GM15510 (cell line): ENCODE results near the gene COPS8.

Experiments used
- POLR2A ChIP-seq: IDR thresholded peaks from 3 replicates; pipeline ENCODE4 v1.6.1; 2011; ENCODE audit warnings: borderline replicate concordance; ENCODE audit not compliant: insufficient read length; ENCODE audit errors: extremely low read depth

COPS8 gene

GRCh38 chr2:237116431-237116830, 30.7 kb downstream of the COPS8 start:
- TF ChIP-seq POLR2A, result no peak

GRCh38 chr2:237118025-237118424, 32.3 kb downstream of the COPS8 start:
- TF ChIP-seq POLR2A, result no peak

- TF ChIP-seq POLR2A, result no peak
These were observed 33.0 kb downstream of the COPS8 start for GRCh38 chr2:237118561-237119155.

- no peak for TF ChIP-seq POLR2A
These were observed 35.2 kb downstream of the COPS8 start for GRCh38 chr2:237120916-237121315.

GRCh38 chr2:237121321-237121720, 35.6 kb downstream of the COPS8 start:
- TF ChIP-seq POLR2A, result no peak

- no peak for TF ChIP-seq POLR2A
These were observed 36.6 kb downstream of the COPS8 start for GRCh38 chr2:237122214-237122666.

- no peak for TF ChIP-seq POLR2A
These were observed 39.1 kb downstream of the COPS8 start for GRCh38 chr2:237124820-237125219.

GRCh38 chr2:237125967-237126366, 40.3 kb downstream of the COPS8 start:
- no peak for TF ChIP-seq POLR2A

- no peak for TF ChIP-seq POLR2A
These were observed 41.0 kb downstream of the COPS8 start for GRCh38 chr2:237126519-237127174.

GRCh38 chr2:237128026-237128703, 42.5 kb downstream of the COPS8 start:
- TF ChIP-seq POLR2A, result no peak

GRCh38 chr2:237128845-237129592, 43.3 kb downstream of the COPS8 start:
- no peak for TF ChIP-seq POLR2A

GRCh38 chr2:237129625-237130263, 44.1 kb downstream of the COPS8 start:
- no peak for TF ChIP-seq POLR2A

- no peak for TF ChIP-seq POLR2A
These were observed 45.1 kb downstream of the COPS8 start for GRCh38 chr2:237130562-237131421.

GRCh38 chr2:237131749-237132533, 46.3 kb downstream of the COPS8 start:
- TF ChIP-seq POLR2A, result no peak

GRCh38 chr2:237132799-237133198, 47.1 kb downstream of the COPS8 start:
- TF ChIP-seq POLR2A, result no peak
